RPMI7951 (cell line): ENCODE measurements around the gene SFT2D2. TPM values are rescaled to one million over a fixed set of nuclear protein-coding genes. Genes with fewer than 3 reads are reported as not detected.
"Not testable (repeated sequence)": the region's sequence is repeated elsewhere in the genome, so short reads cannot be mapped to it uniquely, and the experiment has no call there.

Experiments
- DNase-seq: peaks from one replicate; pipeline ENCODE4 v3.0.0-alpha.2; 2012; ENCODE audit warnings: low read depth
- total RNA-seq: library from RNA; depleted of rRNA; stranded (reverse); fragments of >200 nt; shearing (Covaris generic); gene quantifications from 2 replicates; pipeline ENCODE4 v1.2.3, GENCODE V29; 2014; rRNA removed

SFT2D2 gene
- 22.4 and 23.2 TPM in 2 replicates for total RNA-seq

- peak; percentile 71 for DNase-seq
Observed at GRCh38 chr1:168225476-168226190, at the start of gene SFT2D2. SFT2D2 (plus strand) TSS chr1:168226004; CDS start chr1:168226080, 76 bp downstream.

DNA sequence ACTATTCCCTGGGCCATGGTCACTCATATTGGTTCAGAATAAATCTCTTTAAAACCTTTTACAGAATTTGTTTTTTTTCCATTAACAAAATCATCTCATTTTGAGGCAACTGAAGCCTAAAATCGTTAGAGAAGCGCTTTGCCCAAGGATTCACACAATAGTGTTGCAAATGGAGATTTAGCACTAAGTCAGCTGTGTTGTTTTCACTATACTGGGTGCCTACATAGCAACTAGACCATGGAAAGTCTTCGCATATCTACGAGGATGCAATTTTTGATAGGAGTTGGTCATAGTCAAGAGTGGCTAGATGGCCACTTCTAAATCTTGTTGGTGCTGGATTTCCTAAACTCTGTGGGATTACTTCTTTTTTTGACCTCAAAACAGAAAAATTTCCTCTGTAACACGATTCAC is 47.6 kb upstream of the SFT2D2 start:
- no peak for DNase-seq

DNA sequence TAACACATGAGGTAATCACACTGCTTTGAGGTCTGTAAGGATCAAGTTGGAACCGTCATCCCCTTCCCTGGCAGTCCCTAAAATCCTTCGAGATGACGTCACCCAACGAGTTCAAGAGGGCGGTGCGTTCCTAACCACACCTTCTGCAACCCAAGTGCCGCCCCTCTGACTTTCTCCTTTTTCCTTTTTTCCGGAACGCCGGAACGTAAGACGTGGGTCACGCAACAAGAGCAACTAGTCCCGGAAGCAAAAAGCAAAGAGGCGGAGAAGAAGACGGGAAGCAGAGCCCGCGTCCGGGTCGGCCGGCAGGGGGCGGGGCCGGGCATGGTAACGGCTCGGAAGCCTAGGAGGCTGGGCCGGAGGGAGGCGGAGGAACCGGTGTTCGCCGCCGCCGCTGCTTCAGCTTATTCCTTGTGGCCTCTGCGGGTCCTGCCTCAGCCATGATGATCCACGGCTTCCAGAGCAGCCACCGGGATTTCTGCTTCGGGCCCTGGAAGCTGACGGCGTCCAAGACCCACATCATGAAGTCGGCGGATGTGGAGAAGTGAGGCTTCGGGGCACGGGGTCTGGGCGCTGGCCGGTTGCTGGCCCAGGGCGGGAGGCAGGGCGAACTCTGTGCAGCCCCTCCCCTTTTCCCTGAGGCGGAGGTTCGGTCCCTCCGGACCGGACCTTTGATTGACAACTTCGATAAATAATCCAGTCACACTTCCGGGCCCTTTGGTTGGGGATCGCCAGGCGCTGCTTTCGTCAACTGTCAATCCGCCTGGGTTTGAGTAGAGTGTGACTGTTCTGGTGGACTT is 47.0 kb upstream of the SFT2D2 start, which contains the start of gene TIPRL:
TIPRL (plus strand) TSS at position 325 of the 800 bp plus-strand sequence; CDS start at position 441, 116 bp downstream.
- peak; percentile 98 for DNase-seq

DNA sequence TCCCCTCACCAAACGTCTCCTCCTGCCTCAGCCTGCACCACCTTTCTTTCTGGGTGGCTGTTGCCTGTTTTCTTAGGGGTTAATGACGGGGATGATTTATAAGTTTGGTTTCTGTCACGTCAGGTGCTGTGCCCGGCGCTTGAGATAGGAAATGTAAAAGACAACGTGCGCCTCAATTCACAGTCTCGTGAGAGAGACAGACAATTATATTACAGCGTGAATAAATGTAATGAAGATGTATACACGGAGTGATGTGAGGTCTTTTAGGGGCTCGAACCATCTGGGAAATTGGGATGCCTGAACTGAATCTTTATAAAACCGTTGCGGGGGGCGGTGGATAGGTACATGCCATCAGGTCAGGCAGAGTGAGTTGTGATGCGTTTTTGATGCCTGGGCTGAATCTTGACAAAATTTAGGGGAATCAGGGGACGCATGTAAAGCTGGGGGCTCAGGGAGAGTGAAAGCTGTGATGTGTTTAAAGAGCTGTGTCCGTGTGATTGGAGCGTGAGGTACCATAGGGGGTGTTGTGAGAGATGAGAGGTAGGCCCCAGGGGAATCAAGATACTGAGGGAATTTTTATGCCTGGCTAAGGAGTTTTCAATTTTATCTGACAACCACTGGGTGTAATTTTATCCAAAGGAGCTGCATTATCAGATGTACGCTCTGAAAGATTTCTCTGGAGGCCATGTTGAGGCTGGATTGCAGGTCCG is 46.2 kb upstream of the SFT2D2 start:
- DNase-seq = peak; percentile 32

- no peak for DNase-seq
Observed at GRCh38 chr1:168180148-168180524, 45.7 kb upstream of the SFT2D2 start.

DNA sequence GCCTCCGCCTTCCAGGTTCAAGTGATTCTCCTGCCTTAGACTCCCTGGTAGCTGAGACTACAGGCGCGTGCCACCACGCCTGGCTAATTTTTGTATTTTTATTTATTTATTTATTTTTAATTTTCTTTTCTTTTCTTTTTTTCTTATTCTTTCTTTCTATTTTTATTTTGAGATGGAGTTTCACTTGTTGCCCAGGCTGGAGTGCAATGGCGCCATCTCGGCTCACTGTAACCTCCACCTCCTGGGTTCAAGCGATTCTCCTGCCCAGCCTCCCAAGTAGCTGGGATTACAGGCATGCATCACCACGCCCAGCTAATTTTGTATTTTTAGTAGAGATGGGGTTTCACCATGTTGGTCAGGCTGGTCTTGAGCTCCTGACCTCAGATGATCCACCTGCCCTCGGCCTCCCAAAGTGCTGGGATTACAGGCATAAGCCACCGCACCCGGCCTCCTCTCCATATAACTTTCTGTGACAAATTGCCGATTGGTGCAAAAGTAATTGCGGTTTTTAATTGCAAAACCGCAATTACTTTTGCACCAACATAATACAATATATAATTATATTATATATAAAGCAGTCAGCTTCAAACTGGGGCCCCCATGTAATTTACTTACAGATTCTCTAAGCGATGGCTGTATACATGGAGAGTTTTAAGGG is 44.6 kb upstream of the SFT2D2 start:
- DNase-seq = not testable (repeated sequence)

DNA sequence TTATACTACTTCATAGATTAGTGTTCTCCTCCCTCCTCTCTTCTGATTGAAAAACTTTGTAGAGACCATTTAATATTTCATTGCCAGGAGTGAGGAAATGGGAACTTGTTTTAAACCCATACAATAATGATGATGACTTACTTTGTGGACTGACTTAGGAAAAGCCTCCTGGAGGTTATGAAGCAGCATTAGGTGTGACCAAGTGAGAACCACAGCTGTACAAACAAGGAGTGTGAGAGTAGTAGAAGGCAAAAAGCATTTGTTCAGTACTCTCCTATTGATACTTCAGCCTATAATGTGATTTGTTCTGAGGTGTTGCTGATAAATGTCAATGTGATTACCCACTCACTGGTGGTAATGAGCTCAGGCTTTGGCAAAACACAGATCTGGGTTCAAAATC is 38.6 kb upstream of the SFT2D2 start:
- DNase-seq = no peak

- no peak for DNase-seq
Observed at GRCh38 chr1:168190403-168190802, 35.4 kb upstream of the SFT2D2 start.

- DNase-seq = no peak
Observed at GRCh38 chr1:168195199-168196135, 30.3 kb upstream of the SFT2D2 start.

DNA sequence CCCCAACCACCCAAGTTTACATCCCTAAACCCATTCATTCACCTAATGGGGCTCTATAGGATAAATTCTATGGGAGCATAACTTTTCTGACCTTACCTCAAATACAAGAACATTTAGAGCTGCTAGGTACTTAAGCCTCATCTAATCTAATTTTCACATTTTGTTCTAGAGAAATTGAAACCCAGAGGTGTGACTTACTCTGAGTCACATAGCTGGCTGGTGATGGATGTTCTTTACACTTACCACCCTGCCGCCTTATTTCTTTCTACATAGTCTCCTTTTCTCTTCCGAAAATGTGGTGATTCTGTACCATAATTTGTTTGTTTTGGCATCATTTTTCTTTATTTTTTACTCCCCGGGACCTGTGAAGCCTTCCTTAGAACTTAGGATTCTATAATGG is 26.7 kb upstream of the SFT2D2 start:
- DNase-seq = no peak

DNA sequence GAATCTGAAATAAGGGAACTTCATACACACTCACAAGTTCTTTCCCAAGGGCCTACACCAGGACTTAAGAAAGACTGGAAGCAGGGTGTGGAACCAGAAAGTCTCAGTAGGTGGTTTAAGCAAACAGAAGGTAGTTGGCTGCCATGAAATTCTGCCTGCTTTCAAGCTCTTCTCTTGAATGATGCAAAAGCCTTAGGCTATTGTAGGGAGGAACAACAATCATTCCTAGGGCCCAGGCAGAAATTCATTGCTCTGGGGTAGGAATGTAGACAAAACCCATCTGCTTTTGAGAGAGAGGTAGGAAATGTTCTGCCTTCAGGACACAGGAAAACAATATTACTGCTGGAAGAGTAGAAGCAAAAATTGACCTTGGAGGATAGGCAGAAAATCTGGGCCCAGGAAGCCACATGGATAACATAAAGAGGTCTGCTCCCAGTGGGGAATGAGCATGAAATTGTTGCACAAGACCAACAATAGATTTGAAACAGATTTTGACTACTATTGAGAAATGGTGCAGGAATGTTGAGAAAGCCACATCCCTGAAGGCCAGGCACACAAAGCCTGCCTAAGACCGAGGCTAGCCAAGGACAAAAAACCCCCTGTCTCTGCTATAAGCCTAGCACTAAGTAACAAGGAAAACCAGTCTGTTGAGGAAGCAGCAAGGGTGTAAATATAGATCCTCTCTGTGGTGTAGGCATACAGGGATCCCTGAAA is 22.7 kb upstream of the SFT2D2 start:
- peak; percentile 90 for DNase-seq

GRCh38 chr1:168206111-168206510 is 19.7 kb upstream of the SFT2D2 start:
- peak; percentile 24 for DNase-seq

GRCh38 chr1:168207673-168208072 is 18.1 kb upstream of the SFT2D2 start:
- not testable (repeated sequence) for DNase-seq

DNA sequence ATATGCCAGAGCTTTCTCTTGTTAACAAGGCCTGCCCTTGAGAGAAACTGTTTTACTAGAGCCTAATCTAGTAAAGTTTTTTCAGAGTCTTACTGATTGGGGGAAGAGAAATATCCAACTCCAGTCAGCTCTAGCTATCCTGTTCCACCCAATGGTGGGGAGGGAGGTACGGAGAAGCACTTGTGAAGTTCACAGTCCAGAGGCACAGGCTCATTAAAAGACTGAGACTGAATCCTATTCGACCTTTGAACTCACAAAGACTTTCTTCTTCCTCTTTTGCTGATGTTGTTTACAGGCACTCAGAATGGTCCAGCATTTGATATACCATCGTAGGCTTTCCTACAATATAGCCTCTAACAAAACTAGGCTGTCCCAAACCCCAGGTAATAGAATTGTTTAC is 15.5 kb upstream of the SFT2D2 start:
- DNase-seq = no peak

GRCh38 chr1:168213349-168213748 is 12.5 kb upstream of the SFT2D2 start:
- no peak for DNase-seq

DNA sequence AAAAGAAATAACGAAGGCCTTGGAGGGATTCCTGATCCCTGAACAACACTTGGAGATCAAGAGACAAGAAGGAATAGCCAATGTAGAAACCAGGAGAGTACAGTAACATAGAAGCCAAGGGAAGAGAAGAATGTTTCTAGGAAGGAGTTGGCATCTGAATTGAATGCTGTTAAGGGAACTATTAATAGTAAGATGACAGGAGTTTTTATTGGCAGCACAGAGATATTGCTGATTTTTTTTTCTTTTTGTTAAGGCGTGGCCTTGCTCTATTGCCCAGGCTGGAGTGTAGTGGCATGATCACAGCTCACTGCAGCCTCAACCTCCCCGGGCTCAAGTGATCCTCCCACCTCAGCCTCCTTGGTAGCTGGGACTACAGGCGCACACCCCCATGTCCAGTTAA is 9.6 kb upstream of the SFT2D2 start:
- DNase-seq = no peak

DNA sequence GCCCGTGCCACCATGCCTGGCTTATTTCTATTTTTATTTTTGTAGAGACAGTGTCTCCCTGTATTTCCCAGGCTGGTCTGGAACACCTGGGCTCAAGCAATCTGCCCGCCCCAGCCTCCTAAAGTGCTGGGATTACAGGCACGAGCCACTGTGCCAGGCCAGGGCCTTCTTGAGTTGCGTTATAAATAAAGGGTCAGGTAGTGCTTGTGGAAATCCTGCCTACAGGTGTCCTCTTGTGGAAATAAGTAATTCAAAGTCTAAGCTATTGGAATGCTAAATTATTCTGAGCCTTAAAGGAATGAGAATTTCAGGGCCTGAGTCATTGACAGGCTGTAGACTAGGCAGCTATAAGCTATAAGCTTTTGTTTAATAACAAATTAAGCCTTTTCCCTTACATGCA is 8.1 kb upstream of the SFT2D2 start:
- no peak for DNase-seq

DNA sequence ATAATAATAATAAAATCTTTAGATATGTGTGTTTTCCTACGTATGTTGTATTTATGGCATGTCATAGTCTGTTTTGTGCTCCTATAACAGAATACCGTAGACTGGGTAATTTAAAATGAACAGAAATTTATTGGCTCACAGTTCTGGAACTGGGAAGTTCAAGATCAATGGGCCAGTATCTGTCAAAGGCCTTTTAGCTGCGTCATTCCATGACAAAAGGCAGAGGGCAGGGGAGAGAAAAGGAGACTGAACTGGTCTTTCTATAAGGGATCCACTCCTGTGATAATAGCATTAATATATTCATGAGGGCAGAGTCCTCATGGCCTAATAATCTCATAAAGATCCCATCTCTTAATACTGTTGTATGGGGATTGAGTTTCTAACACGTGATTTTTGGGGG is 7.1 kb upstream of the SFT2D2 start:
- DNase-seq = no peak

- DNase-seq = no peak
Observed at GRCh38 chr1:168220470-168220871, 5.3 kb upstream of the SFT2D2 start.

DNA sequence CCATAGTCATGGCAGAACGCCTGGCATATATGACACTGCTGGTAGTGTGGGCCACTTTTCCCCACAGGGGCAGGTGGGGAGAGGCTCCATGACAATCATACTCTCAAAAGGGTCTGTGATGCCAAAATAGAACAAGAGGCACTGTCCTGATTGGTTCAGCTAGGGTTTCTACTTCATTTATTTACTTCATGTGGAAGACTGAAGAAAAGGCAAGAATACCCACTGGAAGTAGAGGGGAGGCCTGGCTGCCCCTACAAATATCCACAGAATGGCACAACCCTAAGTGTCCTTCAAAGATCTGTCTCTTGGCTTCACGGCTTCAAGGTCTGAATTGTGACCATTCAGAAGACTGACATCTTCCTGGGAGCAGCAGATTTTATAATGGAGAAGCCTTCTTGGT is 4.5 kb upstream of the SFT2D2 start:
- DNase-seq = no peak
